H1 (cell line): Measurements from ENCODE around the gene UFD1. TPM values are rescaled to one million over a fixed set of nuclear protein-coding genes. Genes with fewer than 3 reads are reported as not detected.

ENCODE experiments used
- CTCF ChIA-PET: fragments of 300-600 bp; sonication (Branson Sonifier 250); formaldehyde crosslinking; loops from one replicate; lab custom pipeline; 2021; ENCODE audit not compliant: partially characterized antibody; lab: Charles Lee
- POLR2A ChIA-PET: fragments of 300-600 bp; sonication (Branson Sonifier 250); formaldehyde crosslinking; loops from one replicate; lab custom pipeline; 2021; ENCODE audit warnings: inconsistent platforms; ENCODE audit not compliant: partially characterized antibody; lab: Charles Lee
- DNase-seq, 2 experiments: peaks; one replicate each; pipeline versions ENCODE4 v3.0.0 to v3.0.0-alpha.2; 2010 to 2022; ENCODE audit warnings: low spot score in 2 of 2, low read depth in 1 of 2, mixed read lengths in 1 of 2
- FAIRE-seq: peaks from 2 replicates; lab custom pipeline; 2011; peaks lifted over from hg19 to GRCh38; lab: Jason Lieb, UNC
- H2AFZ ChIP-seq: 2 replicates; pipeline ENCODE4 v1.8.1; 2012; ENCODE audit warnings: low read length, inconsistent platforms
- H2AK5ac ChIP-seq: 2 replicates; pipeline ENCODE4 v1.6.1; 2013; ENCODE audit warnings: low read depth, low read length
- H2BK120ac ChIP-seq: replicated peaks from 2 replicates; pipeline ENCODE3; 2013; ENCODE audit warnings: low read depth, low read length, inconsistent platforms
- H2BK12ac ChIP-seq: 2 replicates; pipeline ENCODE4 v1.6.1; 2013; ENCODE audit warnings: low read depth, low read length
- H2BK15ac ChIP-seq: 2 replicates; pipeline ENCODE4 v1.6.1; 2013; ENCODE audit warnings: low read length
- H2BK20ac ChIP-seq: 2 replicates; pipeline ENCODE4 v1.6.1; 2013; ENCODE audit warnings: low read length
- H2BK5ac ChIP-seq: 2 replicates; pipeline ENCODE4 v1.6.1; 2013; ENCODE audit warnings: low read depth, low read length
- H3K14ac ChIP-seq: 2 replicates; pipeline ENCODE4 v1.6.1; 2013; ENCODE audit warnings: inconsistent platforms; ENCODE audit not compliant: insufficient read length
- H3K18ac ChIP-seq: 2 replicates; pipeline ENCODE4 v1.6.1; 2013; ENCODE audit warnings: low read length; ENCODE audit errors: extremely low read depth
- H3K23ac ChIP-seq: 2 replicates; pipeline ENCODE4 v1.6.1; 2013; ENCODE audit warnings: inconsistent platforms; ENCODE audit not compliant: insufficient read length
- H3K23me2 ChIP-seq: 2 replicates; pipeline ENCODE4 v1.6.1; 2013; ENCODE audit warnings: low read depth, low read length
- H3K27ac ChIP-seq: 2 replicates; pipeline ENCODE4 v1.6.1; 2011; ENCODE audit warnings: low read depth, low read length, inconsistent platforms
- H3K27me3 ChIP-seq, 4 experiments: replicated peaks in 1 of 4; 1 replicate in 1 of 4; 2 replicates in 3 of 4; pipeline versions ENCODE4 v1.6.1 to v1.8.1; 2011 to 2013; ENCODE audit warnings: low read length in 3 of 4, mild to moderate bottlenecking in 3 of 4, inconsistent platforms in 2 of 4, mixed read lengths in 2 of 4, moderate library complexity in 1 of 4; ENCODE audit not compliant: control insufficient read depth in 3 of 4, insufficient read depth in 3 of 4; ENCODE audit errors: extremely low read depth in 1 of 4
- H3K36me3 ChIP-seq, 4 experiments: 2 replicates each; pipeline versions ENCODE4 v1.6.1 to v1.8.1; 2011 to 2013; ENCODE audit warnings: mild to moderate bottlenecking in 4 of 4, low read length in 3 of 4, moderate library complexity in 2 of 4, control low read depth in 1 of 4, inconsistent platforms in 1 of 4; ENCODE audit not compliant: insufficient read depth in 4 of 4, control insufficient read depth in 2 of 4
- H3K4ac ChIP-seq: replicated peaks from 2 replicates; pipeline ENCODE3; 2013; ENCODE audit warnings: low read length, low read depth, mixed read lengths, inconsistent platforms; ENCODE audit not compliant: insufficient read length
- H3K4me1 ChIP-seq, 4 experiments: replicated peaks in 1 of 4; 1 replicate in 1 of 4; 2 replicates in 3 of 4; pipeline versions ENCODE4 v1.6.1 to v1.8.1; 2011 to 2013; ENCODE audit warnings: low read length in 3 of 4, inconsistent platforms in 2 of 4, mixed read lengths in 1 of 4; ENCODE audit not compliant: insufficient read depth in 4 of 4, control insufficient read depth in 3 of 4
- H3K4me2 ChIP-seq, 2 experiments: 2 replicates each; pipeline versions ENCODE4 v1.6.1 to v1.8.1; 2011 to 2013; ENCODE audit warnings: low read depth in 2 of 2, low read length in 2 of 2, control low read depth in 1 of 2, inconsistent platforms in 1 of 2, mild to moderate bottlenecking in 1 of 2; ENCODE audit not compliant: insufficient read depth in 1 of 2
- H3K4me3 ChIP-seq, 4 experiments: fragments of 200-600, 300-600 bp in 1 of 4; sonication (generic), shearing (Covaris generic), sonication (Bioruptor Twin) in 1 of 4; 2 replicates each; pipeline versions ENCODE4 v1.5.1 to v1.8.1; 2011 to 2016; ENCODE audit warnings: low read length in 4 of 4, low read depth in 3 of 4, control low read depth in 2 of 4, inconsistent platforms in 2 of 4, mild to moderate bottlenecking in 2 of 4, mixed read lengths in 1 of 4, moderate library complexity in 1 of 4; ENCODE audit not compliant: insufficient read depth in 2 of 4; ENCODE audit errors: extremely low read depth in 1 of 4
- H3K56ac ChIP-seq: replicated peaks from 2 replicates; pipeline ENCODE3; 2013; ENCODE audit warnings: low read depth, mild to moderate bottlenecking, mixed read lengths, low read length, inconsistent platforms; ENCODE audit not compliant: insufficient read length
- H3K79me1 ChIP-seq: 2 replicates; pipeline ENCODE4 v1.6.1; 2013; ENCODE audit warnings: low read depth, low read length, control low read depth
- H3K79me2 ChIP-seq, 2 experiments: 2 replicates each; pipeline versions ENCODE4 v1.6.1 to v1.8.1; 2012 to 2013; ENCODE audit warnings: low read length in 2 of 2, mild to moderate bottlenecking in 2 of 2, inconsistent platforms in 1 of 2; ENCODE audit not compliant: insufficient read depth in 2 of 2, control insufficient read depth in 1 of 2
- H3K9ac ChIP-seq, 4 experiments: replicated peaks in 1 of 4; 1 replicate in 1 of 4; 2 replicates in 3 of 4; pipeline versions ENCODE4 v1.6.1 to v1.8.1; 2011 to 2013; ENCODE audit warnings: low read depth in 3 of 4, low read length in 3 of 4, control low read depth in 2 of 4, mild to moderate bottlenecking in 2 of 4, moderate library complexity in 2 of 4, inconsistent platforms in 1 of 4; ENCODE audit errors: extremely low read depth in 1 of 4
- H3K9me3 ChIP-seq, 2 experiments: 2 replicates each; pipeline versions ENCODE4 v1.6.1 to v1.8.1; 2012 to 2013; ENCODE audit warnings: mild to moderate bottlenecking in 2 of 2, moderate library complexity in 2 of 2, control low read depth in 1 of 2, inconsistent platforms in 1 of 2, low read depth in 1 of 2, low read length in 1 of 2, mixed read lengths in 1 of 2; ENCODE audit not compliant: insufficient read depth in 2 of 2
- H4K20me1 ChIP-seq, 2 experiments: replicated peaks in 1 of 2; 2 replicates each; pipeline versions ENCODE3 to v1.8.1; 2011 to 2013; ENCODE audit warnings: inconsistent platforms in 2 of 2, low read length in 2 of 2, mild to moderate bottlenecking in 1 of 2; ENCODE audit not compliant: insufficient read depth in 2 of 2, control insufficient read depth in 1 of 2
- H4K5ac ChIP-seq: 2 replicates; pipeline ENCODE4 v1.6.1; 2013; ENCODE audit warnings: low read length, low read depth, mixed read lengths, inconsistent platforms; ENCODE audit not compliant: insufficient read length
- H4K8ac ChIP-seq: 2 replicates; pipeline ENCODE4 v1.8.0; 2013; ENCODE audit warnings: mild to moderate bottlenecking, moderate library complexity, low read length, inconsistent platforms; ENCODE audit not compliant: insufficient read depth; ENCODE audit errors: extremely low read depth
- H4K91ac ChIP-seq: replicated peaks from 2 replicates; pipeline ENCODE3; 2013; ENCODE audit warnings: low read length, mixed read lengths, inconsistent platforms; ENCODE audit not compliant: insufficient read length
- CBX5 ChIP-seq: fragments of 300-800, 300-1000 bp; sonication (generic); IDR thresholded peaks from 2 replicates; pipeline ENCODE4 v1.7.1; 2016; ENCODE audit warnings: antibody characterized with exemption, low read length, low read depth
- EP300 ChIP-seq, 2 experiments: IDR thresholded peaks; 1 replicate in 1 of 2; 2 replicates in 1 of 2; pipeline ENCODE4 v1.6.1; 2011 to 2012; ENCODE audit warnings: low read depth in 2 of 2, low read length in 2 of 2, mild to moderate bottlenecking in 2 of 2, borderline replicate concordance in 1 of 2, inconsistent platforms in 1 of 2, moderate library complexity in 1 of 2
- GABPA ChIP-seq: IDR thresholded peaks from 2 replicates; pipeline ENCODE4 v1.6.1; 2011; ENCODE audit warnings: mild to moderate bottlenecking, low read length, moderate library complexity, borderline replicate concordance; ENCODE audit not compliant: insufficient read depth
- POLR2AphosphoS5 ChIP-seq: IDR thresholded peaks from 2 replicates; pipeline ENCODE4 v1.6.1; 2011; ENCODE audit warnings: low read depth, low read length
- RBBP5 ChIP-seq: IDR thresholded peaks from 2 replicates; pipeline ENCODE4 v1.7.1; 2012; ENCODE audit warnings: low read depth, mild to moderate bottlenecking, inconsistent platforms, low read length, moderate library complexity, borderline replicate concordance
- SIRT6 ChIP-seq: IDR thresholded peaks from one replicate; pipeline ENCODE4 v1.7.1; 2012; ENCODE audit warnings: low read length, inconsistent platforms
- SRF ChIP-seq: IDR thresholded peaks from 2 replicates; pipeline ENCODE4 v1.6.1; 2011; ENCODE audit warnings: mild to moderate bottlenecking, low read depth, low read length, moderate library complexity
- TCF12 ChIP-seq: IDR thresholded peaks from 2 replicates; pipeline ENCODE4 v1.6.1; 2011; ENCODE audit warnings: low read depth, mild to moderate bottlenecking, low read length
- YY1 ChIP-seq: IDR thresholded peaks from 2 replicates; pipeline ENCODE4 v1.6.1; 2011; ENCODE audit warnings: low read depth, mild to moderate bottlenecking, low read length
- WGBS, 2 experiments: shearing (Covaris generic) in 1 of 2; methylation state at CpG; one replicate each; pipeline versions ENCODE4 v1.1.6 to v1.1.7; 2013 to 2015; ENCODE audit warnings: low lambda C conversion rate in 2 of 2, mixed read lengths in 2 of 2, inconsistent platforms in 1 of 2, low coverage in 1 of 2, missing lambda C conversion rate in 1 of 2; ENCODE audit not compliant: insufficient replicate concordance in 2 of 2, insufficient coverage in 1 of 2, insufficient read length in 1 of 2; ENCODE audit errors: extremely low coverage in 1 of 2, missing lambda C conversion rate in 1 of 2; 5-methylcytosine and 5-hydroxymethylcytosine counted together
- polyA plus RNA-seq, 7 experiments: library from polyadenylated mRNA; depleted of rRNA in 3 of 7; stranded (reverse) in 5 of 7; unstranded in 2 of 7; fragments of >200 nt in 5 of 7; fragments of 200-250 nt in 2 of 7; gene quantifications; 1 replicate in 5 of 7; 2 replicates in 1 of 7; 4 replicates in 1 of 7; pipeline versions ENCODE4 v1.2.1 to v1.2.3, GENCODE V29; 2011 to 2013; ENCODE audit warnings: missing spikeins in 2 of 7, mixed read lengths in 2 of 7
- total RNA-seq: library from RNA; stranded (reverse); fragmentation: NEBNext Ultra II Directional; extraction: Animal tissue kit (Norgen Biotek cat#: 25700); gene quantifications from 2 replicates; pipeline ENCODE4 v1.2.1, GENCODE V29; 2021
- TF ChIP-seq, protein P1 (sequence below): IDR thresholded peaks from 2 replicates; pipeline ENCODE4 v1.6.1; 2011; ENCODE audit warnings: low read length, improper control_type of control experiment

UFD1 gene
- total and polyA plus RNA-seq, 2 of the 8 experiments (the other 6 are each of a cell fraction or from before 2014, with no cell fraction given) = 74.6 to 116 TPM

DNA sequence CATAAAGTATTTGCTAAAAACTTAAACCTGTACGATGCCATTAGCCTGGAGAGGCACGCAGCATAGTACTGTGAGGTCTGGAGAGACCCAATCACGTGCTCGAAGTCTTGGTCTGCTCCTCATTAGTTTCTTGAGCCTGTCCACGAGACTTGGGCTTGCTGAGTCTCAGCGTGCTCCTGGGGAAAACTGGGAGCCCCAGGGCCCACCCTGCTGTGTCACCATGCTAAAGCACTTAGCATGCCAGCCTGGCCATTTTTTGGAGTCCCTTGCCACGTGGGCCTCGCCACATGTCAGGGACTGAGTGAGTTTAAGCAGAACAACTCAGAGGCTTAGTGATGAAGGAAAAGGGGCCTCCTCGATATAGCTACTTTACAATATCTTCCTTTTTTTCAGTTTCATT is 3.3 kb upstream of the UFD1 start:
- Histone ChIP-seq H3K23me2 (peaks cover 14% of the 10 kb centered on the region), H3K27me3 (no peaks in the 10 kb centered on the region), H2BK20ac (no peak overlapping the region), H4K91ac (no peak overlapping the region), H3K79me2 (peaks cover 3 to 27% of the 10 kb centered on the region in 2 experiments; a peak in 3 of 4 replicates), H2BK120ac (no peak overlapping the region), H4K8ac (no peak overlapping the region), H3K27ac (no peak overlapping the region), H4K20me1 (peaks cover 0 to 10% of the 10 kb centered on the region in 2 experiments), H3K79me1 (no peaks in the 10 kb centered on the region), H3K36me3 (peaks cover 18 to 40% (median 25%) of the 10 kb centered on the region in 4 experiments), H4K5ac (no peak overlapping the region), H3K18ac (no peak overlapping the region), H2BK15ac (no peak overlapping the region), H3K9ac (no peak overlapping the region), H3K9me3 (no peaks in the 10 kb centered on the region), H3K4me3 (no peak overlapping the region), H3K14ac (no peak overlapping the region), H2BK5ac (no peak overlapping the region), H3K4ac (no peak overlapping the region), H3K56ac (no peak overlapping the region), H3K4me1 (peaks cover 0 to 8% (median 1%) of the 10 kb centered on the region in 4 experiments; a peak in 2 of 7 replicates), H3K4me2 (no peak overlapping the region), H2AFZ (no peak overlapping the region), H2BK12ac (no peak overlapping the region), H3K23ac (no peak overlapping the region), H2AK5ac (no peak overlapping the region)
- TF ChIP-seq CBX5 (no peak), GABPA (no peak), EP300 (IDR thresholded peaks at IDR 0.05; ENCODE audit: borderline replicate concordance in 1 of 2, low read depth in 2 of 2, low read length in 2 of 2) (no peak), YY1 (no peak), SIRT6 (no peak), TCF12 (no peak), RBBP5 (no peak), POLR2AphosphoS5 (no peak), SRF (no peak)
- TF ChIP-seq, protein P1, sequence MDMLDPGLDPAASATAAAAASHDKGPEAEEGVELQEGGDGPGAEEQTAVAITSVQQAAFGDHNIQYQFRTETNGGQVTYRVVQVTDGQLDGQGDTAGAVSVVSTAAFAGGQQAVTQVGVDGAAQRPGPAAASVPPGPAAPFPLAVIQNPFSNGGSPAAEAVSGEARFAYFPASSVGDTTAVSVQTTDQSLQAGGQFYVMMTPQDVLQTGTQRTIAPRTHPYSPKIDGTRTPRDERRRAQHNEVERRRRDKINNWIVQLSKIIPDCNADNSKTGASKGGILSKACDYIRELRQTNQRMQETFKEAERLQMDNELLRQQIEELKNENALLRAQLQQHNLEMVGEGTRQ = no peak
- CTCF ChIA-PET = no interaction called here
- FAIRE-seq (no peak), DNase-seq (no peak)
- 95% methylated on average over 9 of the region's 9 CpGs; no CpG with 5 or more reads in 1 of the 2 experiments for WGBS, 2 experiments
- POLR2A ChIA-PET = interaction anchor here (1.1 kb wide), 1 partner anchor 78 kb away, joined by 3 read pairs; no protein-coding TSS in a partner anchor
